ENCODE data around the gene PTPRK.

PTPRK gene

DNA sequence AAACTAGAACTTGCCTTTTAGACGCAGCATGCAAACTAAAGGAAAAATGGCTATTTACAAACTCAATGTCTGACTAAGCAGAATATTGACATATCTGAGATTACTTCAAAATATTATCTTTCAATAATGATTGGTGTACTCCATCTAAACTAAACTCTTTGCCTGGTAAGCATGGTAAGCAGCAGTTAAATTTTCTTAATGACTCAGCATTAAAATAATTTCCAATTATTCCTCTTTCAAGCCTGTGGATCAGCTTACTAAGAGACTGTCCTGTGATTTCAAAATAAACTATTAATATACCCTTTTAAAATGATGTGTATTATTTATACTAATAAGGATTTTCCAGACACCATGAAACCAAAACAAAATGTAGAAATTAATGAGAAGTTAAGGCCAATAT lies 392.7 kb downstream of the PTPRK start:
- H4K20me1 ChIP-seq (ENCODE audit: insufficient read depth, low read length) = no peaks in the 10 kb centered on the region
- TF ChIP-seq EZH2 (IDR thresholded peaks at IDR 0.05; ENCODE audit: borderline replicate concordance, low read length) = no peak
- TF ChIP-seq, protein P1, sequence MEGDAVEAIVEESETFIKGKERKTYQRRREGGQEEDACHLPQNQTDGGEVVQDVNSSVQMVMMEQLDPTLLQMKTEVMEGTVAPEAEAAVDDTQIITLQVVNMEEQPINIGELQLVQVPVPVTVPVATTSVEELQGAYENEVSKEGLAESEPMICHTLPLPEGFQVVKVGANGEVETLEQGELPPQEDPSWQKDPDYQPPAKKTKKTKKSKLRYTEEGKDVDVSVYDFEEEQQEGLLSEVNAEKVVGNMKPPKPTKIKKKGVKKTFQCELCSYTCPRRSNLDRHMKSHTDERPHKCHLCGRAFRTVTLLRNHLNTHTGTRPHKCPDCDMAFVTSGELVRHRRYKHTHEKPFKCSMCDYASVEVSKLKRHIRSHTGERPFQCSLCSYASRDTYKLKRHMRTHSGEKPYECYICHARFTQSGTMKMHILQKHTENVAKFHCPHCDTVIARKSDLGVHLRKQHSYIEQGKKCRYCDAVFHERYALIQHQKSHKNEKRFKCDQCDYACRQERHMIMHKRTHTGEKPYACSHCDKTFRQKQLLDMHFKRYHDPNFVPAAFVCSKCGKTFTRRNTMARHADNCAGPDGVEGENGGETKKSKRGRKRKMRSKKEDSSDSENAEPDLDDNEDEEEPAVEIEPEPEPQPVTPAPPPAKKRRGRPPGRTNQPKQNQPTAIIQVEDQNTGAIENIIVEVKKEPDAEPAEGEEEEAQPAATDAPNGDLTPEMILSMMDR (IDR thresholded peaks at IDR 0.05; ENCODE audit: low read length) = no peak
- H3K9ac ChIP-seq (ENCODE audit: low read length) = no peak overlapping the region
- no peak overlapping the region for H3K27ac ChIP-seq (ENCODE audit: low read depth, low read length, poor library complexity, severe bottlenecking)
- H3K9me2 ChIP-seq (ENCODE audit: low read depth, low read length) = no peaks in the 10 kb centered on the region
- no peak overlapping the region for H3K4me2 ChIP-seq (ENCODE audit: low read length)
- no peak overlapping the region for H3K4me3 ChIP-seq (ENCODE audit: low read depth, low read length, poor library complexity, severe bottlenecking)
- no peaks in the 10 kb centered on the region for H3K9me3 ChIP-seq (ENCODE audit: low read length)
- H3F3A ChIP-seq (ENCODE audit: insufficient read depth, low read length) = no peaks in the 10 kb centered on the region
- no peak overlapping the region for H2AFZ ChIP-seq (ENCODE audit: low read length)
- H3K4me1 ChIP-seq (ENCODE audit: insufficient read depth, low read length, severe bottlenecking) = no peaks in the 10 kb centered on the region
- no peaks in the 10 kb centered on the region for H3K36me3 ChIP-seq (ENCODE audit: insufficient read depth, low read length)
- no peaks in the 10 kb centered on the region for H3K79me2 ChIP-seq (ENCODE audit: insufficient read depth, low read length)
- H3K27me3 ChIP-seq (ENCODE audit: insufficient read depth, low read length) = no peaks in the 10 kb centered on the region

DNA sequence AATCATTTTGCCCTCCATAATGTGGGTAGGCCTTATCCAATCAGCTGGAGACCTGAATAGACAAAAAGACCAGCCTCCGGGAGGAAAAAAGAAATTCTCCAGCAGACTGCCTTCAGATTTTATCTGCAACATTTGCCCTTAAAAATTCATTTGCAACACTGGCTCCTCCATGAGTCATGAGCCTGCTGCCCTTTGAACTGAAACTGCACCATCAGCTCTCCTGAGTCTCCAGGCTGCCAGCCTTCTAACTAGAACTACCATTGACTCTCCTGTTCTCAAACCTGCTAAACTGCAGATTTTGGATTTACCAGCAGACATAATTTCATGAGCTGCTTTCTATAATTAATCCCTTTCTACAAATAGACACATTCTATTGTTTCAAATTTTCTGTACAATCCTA lies 395.7 kb downstream of the PTPRK start:
- no peaks in the 10 kb centered on the region for H3K79me2 ChIP-seq (ENCODE audit: insufficient read depth, low read length)
- H4K20me1 ChIP-seq (ENCODE audit: insufficient read depth, low read length) = no peaks in the 10 kb centered on the region
- no peaks in the 10 kb centered on the region for H3K36me3 ChIP-seq (ENCODE audit: insufficient read depth, low read length)
- H3F3A ChIP-seq (ENCODE audit: insufficient read depth, low read length) = no peaks in the 10 kb centered on the region
- TF ChIP-seq, protein P1 (IDR thresholded peaks at IDR 0.05; ENCODE audit: low read length) = no peak
- TF ChIP-seq EZH2 (IDR thresholded peaks at IDR 0.05; ENCODE audit: borderline replicate concordance, low read length) = no peak
- no peaks in the 10 kb centered on the region for H3K4me1 ChIP-seq (ENCODE audit: insufficient read depth, low read length, severe bottlenecking)
- no peak overlapping the region for H3K27ac ChIP-seq (ENCODE audit: low read depth, low read length, poor library complexity, severe bottlenecking)
- no peaks in the 10 kb centered on the region for H3K9me2 ChIP-seq (ENCODE audit: low read depth, low read length)
- no peak overlapping the region for H3K4me2 ChIP-seq (ENCODE audit: low read length)
- no peak overlapping the region for H3K9ac ChIP-seq (ENCODE audit: low read length)
- H3K4me3 ChIP-seq (ENCODE audit: low read depth, low read length, poor library complexity, severe bottlenecking) = no peak overlapping the region
- no peaks in the 10 kb centered on the region for H3K27me3 ChIP-seq (ENCODE audit: insufficient read depth, low read length)
- H3K9me3 ChIP-seq (ENCODE audit: low read length) = no peaks in the 10 kb centered on the region
- H2AFZ ChIP-seq (ENCODE audit: low read length) = no peak overlapping the region

DNA sequence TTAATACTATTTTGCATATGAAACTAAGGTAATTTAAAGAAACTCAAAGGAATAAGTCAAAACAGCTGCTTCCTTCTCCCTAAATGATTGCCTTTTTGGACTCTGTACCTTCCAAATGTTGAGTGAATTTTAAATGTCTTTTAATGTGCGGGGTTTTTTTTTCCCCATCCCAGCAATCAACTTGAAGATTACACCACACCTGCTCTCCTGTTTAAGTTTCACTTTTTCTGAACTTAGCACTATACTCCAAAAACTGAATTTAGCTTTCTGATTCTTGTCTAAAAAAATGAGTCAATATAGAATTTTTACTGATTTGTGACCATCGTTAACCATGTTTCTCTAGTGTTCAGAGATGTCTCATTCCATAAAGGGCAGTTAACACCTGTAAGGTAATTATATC lies 398.8 kb downstream of the PTPRK start:
- Histone ChIP-seq H3K4me1 (ENCODE audit: insufficient read depth, low read length, severe bottlenecking) (no peaks in the 10 kb centered on the region), H3K79me2 (ENCODE audit: insufficient read depth, low read length) (no peaks in the 10 kb centered on the region), H3K9me3 (ENCODE audit: low read length) (no peaks in the 10 kb centered on the region), H2AFZ (ENCODE audit: low read length) (no peak overlapping the region), H3K9me2 (ENCODE audit: low read depth, low read length) (no peaks in the 10 kb centered on the region), H3K9ac (ENCODE audit: low read length) (no peak overlapping the region), H3F3A (ENCODE audit: insufficient read depth, low read length) (no peaks in the 10 kb centered on the region), H3K27me3 (ENCODE audit: insufficient read depth, low read length) (no peaks in the 10 kb centered on the region), H4K20me1 (ENCODE audit: insufficient read depth, low read length) (no peaks in the 10 kb centered on the region), H3K36me3 (ENCODE audit: insufficient read depth, low read length) (no peaks in the 10 kb centered on the region), H3K4me2 (ENCODE audit: low read length) (no peak overlapping the region), H3K4me3 (ENCODE audit: low read depth, low read length, poor library complexity, severe bottlenecking) (no peak overlapping the region), H3K27ac (ENCODE audit: low read depth, low read length, poor library complexity, severe bottlenecking) (no peak overlapping the region)
- TF ChIP-seq, protein P1 (IDR thresholded peaks at IDR 0.05; ENCODE audit: low read length) = no peak
- no peak for TF ChIP-seq EZH2 (IDR thresholded peaks at IDR 0.05; ENCODE audit: borderline replicate concordance, low read length)
